Effector CD8-positive, alpha-beta T cell (primary cell): ENCODE data around the gene HCN2.

Experiments used
- DNase-seq: peaks from one replicate; lab custom pipeline; 2025; lab: John Stamatoyannopoulos, UW

The HCN2 gene

DNA sequence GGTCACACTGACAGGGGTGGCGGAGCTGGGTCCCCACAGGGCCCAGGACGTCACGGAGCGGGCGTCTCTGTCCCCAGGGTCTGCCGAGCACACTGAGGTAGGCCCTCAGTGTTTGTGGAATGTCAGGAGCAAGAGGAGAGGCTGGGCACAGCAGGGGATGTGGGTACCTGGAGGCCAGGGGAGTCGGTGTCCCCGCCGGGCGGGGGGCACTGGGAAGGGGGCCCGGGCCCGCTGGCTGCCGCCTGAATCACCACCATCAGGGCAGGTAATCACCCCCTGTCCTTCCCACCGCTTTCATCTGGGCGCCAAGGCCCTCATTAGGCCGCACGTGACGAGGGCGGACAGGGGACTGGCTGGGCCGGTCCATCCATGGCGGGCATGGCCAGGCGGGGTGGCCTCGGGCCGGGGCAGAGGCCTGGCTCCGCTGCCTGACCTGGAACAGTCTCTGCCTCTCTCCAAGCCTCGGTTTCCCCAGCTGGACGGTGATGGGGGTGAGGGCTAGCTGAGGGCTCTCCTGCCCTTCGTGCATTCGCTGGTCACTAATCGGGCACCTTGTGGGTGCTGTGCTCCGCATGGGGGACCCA, 51.0 kb downstream of the HCN2 start:
- no peak for DNase-seq

DNA sequence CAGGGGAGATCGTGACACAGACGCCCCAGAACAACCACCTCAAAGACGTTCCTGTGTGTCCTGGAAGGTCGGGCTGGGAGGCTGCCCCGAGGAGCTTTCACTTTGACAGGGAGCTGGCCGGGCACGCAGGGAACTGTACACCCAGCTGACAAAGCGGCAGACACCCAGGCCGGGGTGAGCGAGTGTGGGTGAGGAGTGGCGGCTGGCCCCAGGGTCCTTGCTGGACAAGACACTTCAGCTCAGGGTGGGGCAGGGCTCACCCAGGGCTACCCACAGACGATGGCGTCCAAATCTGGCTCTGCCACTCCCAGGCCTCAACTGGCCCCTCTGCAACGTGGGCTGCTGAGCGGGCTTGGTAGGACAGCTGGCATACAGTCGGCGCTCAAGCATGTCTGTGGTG, 52.0 kb downstream of the HCN2 start:
- DNase-seq = no peak

DNA sequence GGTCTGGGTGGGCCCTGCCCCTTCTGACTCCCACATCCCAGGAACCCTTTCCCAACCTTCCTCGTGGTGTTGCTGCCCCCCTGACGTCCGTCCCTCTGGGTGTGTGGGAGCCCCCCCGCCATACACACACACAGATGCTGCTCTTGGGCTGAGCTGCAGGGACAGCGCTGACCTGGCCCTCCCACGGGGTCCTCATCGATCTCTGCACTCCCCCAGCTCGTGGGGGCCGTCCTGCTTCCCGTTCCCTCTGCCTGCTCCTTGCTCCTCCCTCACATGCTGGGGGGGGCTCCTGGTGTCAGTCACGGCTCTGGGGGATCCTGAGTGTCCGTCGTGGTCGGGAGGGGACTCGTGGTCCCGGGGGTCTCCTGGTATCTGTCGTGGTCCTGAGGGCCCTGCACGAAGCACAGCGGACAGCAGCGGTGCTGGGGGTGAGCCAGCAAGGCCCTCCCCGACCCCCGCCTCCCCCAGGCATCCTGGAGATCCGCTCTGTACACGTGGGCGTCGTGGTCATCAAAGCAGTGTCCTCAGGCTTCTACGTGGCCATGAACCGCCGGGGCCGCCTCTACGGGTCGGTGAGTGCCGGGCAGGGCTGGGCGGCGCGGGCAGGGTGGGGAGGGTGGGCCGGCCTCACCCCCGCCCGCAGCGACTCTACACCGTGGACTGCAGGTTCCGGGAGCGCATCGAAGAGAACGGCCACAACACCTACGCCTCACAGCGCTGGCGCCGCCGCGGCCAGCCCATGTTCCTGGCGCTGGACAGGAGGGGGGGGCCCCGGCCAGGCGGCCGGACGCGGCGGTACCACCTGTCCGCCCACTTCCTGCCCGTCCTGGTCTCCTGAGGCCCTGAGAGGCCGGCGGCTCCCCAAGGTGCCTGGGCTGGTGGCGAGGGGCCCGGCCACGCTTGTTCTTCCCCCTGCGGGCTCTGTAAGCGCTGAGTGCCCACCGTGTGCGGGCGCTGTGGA, 53.4 kb downstream of the HCN2 start:
- DNase-seq = no peak

DNA sequence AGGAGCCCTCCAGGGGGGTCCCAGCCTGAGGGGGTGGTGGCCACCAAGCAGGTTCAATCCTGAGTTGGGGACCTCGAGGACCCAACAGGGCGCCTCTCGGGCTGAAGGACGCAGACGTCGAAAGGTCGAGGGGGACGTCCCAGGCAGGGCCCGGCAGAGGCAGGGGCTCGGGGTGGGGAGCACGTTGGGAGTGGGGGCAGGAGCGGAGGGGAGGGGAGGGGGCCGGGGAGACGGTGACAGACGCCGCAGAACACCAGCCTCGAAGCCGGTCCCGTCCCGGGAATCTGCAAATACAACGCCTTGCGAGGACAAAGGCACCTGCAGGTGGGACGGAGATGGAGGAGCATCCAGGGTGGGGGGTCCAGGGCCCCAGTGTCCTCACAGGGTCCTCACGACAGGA, 54.1 kb downstream of the HCN2 start:
- no peak for DNase-seq

DNA sequence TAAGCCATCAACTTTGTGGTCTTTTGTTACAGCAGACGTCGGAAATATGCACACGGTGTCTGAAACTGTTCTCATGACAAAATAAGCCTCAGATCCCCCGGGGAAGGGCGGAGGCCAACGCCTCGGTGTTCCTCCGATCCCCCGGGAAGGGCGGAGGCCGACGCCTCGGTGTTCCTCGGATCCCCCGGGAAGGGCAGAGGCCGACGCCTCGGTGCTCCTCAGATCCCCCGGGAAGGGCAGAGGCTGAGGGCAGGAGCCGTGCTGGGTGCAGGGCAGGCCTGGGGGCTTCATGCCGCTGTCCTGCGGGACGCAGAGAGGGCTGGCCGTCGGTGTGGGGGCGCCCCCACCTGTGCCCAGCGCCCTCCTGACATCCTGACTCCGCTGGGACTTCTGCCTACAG, 54.7 kb downstream of the HCN2 start:
- DNase-seq = no peak

DNA sequence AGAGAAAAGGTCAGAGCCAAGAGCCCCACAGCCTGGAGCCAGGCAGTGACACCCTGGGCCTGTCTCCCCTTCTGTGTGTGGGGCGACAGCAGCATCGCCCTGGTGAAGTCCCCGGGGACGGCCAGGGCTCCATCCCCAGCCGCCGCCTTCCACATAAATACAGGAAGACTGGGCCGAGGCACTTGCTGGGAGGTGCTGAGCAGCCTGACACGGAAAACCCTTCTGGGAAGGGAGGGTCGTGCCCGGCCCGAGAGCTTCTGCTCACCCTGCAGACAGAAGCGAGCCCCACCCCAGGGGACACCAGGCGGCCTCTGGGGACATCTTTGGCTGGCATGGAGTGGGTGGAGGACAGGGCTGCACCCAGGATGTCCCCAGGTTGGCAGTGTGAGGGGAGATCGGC, 55.1 kb downstream of the HCN2 start:
- DNase-seq = no peak

- no peak for DNase-seq
Measured at GRCh38 chr19:645912-646778, 56.5 kb downstream of the HCN2 start.

DNA sequence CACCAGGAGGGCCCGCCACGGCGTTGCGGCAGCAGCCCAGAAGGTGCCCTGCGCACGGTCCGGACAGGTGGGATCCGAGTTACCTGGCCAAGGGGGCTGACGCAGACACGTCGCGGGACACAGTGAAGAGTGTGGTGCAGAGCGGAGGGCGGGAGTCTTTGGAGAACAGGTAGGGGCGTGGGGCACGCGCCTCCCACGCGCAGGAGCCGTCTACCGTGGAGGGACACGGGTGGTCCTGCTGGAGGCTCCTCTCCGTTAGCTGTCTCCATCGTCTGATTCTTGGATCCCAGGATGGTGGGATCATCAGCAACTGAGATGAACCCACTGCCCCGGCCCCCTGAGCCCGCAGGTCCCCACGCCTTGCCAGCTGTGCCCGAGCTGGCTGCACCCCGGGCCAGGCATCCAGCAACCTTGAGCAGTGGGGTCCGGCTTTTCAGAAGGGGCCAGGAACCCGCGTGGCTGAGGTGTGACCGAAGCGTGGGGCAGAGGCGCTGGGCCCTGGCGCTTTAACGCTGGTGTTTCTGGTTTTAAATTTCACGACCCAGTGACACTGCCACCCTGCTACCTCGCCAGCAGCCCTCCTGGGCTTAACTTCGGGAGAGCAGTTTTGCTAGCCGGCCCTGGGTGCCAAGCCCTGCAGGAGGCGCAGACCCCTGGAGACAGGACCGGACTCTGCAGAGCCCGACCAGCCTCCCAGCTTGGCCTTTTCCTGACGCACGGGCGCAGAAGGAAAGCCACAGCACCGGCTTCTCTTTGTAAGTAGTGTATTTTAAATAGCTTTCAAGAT, 57.3 kb downstream of the HCN2 start:
- no peak for DNase-seq

DNA sequence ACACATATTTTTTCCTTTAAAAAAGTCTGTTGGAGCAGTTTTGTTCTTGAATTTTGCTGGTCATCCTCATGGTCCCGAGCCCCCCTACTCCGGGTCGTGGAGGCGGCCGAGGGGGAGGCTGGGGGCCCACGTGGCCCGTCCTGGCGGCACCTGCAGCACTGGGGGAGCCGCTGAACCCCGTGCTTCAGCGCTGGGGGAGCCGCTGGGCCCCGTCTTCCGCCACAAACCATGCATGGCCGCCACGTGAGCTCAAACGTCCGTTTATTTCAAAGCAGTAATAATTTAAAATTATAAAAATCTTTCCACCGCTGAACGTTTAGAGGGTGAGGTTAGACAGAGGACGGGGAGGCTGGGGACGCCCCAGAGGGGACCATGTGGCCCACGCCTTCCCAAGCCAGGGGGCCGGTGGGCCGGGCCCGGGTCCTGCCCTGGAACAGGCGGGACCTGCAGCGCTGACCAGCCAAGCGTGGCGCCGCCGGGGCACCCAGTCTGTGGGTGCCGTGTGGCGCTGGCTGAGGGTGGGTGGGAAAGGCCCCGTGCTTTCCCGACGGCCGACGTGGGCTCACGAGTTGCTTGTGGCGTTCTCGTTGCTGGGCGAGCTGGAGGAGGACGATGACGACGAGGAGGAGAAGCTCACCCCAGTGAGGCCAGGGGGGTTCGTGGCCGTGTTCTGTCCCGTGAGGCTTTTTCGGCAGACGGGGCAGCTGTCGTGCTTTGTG, 58.0 kb downstream of the HCN2 start:
- DNase-seq = no peak

DNA sequence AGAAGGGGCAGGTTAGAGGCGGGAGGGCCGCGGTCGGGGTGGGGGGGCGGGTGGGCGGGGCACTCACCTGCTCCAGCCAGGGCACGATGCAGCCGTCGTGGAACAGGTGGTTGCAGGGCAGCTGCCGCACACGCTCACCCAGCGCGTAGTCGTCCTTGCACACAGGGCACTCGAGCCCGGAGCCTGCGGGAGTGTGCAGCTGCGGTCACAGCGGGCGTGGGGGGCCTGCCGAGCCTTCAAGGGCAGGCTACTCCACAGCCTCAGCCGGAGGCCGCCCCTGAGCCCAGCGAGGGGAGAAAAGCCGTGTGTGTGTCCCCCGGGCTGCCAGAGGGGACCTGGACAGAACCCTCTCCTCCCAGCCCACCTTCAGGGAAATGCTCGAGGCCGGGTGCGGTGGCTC, 58.6 kb downstream of the HCN2 start:
- DNase-seq = no peak

DNA sequence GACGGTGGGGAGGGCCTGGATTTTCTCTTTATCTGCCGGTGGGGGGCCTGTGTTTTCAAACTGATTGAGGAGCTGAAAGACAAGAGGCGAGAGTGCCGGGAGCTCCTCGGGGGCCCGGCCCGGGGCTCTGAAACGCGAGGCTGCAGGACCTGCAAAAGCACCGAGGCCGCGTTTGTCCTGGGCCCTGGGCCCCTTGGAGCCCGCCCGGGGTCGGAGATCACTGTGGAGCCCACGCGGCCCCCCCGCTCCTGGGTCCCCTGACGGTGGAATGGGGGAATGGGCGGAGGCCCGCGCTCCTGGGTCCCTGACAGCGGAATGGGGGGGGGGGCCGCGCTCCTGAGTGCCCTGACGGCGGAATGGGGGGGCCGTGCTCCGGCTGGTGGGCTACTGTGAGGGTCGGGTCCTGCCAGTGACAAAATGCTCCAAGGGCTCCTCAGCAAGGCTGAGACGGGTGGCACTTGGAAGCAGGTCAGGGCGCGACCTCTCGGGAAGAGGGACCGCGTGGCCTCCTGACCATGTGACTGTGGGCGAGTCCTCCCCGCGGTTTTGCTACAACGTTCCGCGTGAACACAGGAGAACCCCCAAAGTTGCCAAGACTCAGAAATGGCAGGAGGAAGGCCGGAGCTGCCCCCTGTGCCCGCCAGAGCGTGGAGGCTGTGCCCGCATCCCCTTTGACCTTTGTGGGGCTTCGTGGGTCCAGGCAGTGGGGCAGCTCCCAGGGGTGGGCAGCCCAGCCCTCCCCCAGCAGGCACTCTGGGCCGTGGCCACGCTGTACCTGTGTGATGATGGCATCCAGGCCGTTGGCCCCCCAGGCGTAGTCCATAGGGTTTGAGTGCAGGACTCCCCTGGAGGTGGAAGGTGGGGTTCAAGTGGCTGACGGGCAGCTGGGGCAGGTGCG, 59.5 kb downstream of the HCN2 start:
- DNase-seq = no peak

DNA sequence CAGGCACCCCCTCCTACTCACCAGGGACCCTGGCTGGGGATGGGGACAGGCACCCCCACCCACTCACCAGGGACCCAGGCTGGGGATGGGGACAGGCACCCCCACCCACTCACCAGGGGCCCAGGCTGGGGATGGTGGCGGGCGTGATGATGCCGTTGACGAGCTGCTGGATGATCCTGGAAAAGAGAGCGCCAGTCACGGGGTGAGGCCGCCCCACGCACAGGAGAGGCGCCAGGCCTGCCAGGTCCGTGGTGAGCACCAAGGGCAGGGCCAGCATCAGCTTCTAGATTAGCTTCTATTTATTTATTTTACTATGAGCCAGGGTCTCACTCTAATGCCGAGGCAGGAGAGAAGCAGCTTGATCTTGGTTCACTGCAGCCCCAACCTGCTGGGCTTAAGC, 60.4 kb downstream of the HCN2 start:
- DNase-seq = no peak

GRCh38 chr19:651114-651818, 61.6 kb downstream of the HCN2 start:
- no peak for DNase-seq

GRCh38 chr19:651991-652390, 62.3 kb downstream of the HCN2 start:
- DNase-seq = no peak

GRCh38 chr19:652467-653389, 63.0 kb downstream of the HCN2 start:
- DNase-seq = no peak

DNA sequence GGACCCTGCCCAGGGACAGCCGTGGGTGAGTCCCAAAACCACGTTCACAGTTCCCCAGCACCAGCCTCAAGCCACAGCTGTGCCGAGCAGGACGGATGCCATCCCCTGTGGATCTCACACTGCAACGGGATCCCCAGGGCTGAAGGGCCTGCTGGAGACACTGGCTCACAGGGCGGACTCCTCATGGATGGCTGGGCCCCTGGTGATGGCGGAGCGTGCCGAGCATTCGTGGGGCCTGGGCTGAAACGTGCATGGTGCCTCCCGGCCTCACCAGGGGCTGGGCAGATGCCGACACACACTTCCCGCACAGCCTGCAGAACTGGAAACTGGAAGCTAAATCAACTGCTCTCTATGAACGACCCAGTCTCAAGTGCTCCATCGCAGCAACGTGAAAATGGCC, 63.7 kb downstream of the HCN2 start:
- no peak for DNase-seq

GRCh38 chr19:655691-656090, 66.0 kb downstream of the HCN2 start:
- no peak for DNase-seq
